Measurements from ENCODE around the gene GNPDA1.

GNPDA1 gene

DNA sequence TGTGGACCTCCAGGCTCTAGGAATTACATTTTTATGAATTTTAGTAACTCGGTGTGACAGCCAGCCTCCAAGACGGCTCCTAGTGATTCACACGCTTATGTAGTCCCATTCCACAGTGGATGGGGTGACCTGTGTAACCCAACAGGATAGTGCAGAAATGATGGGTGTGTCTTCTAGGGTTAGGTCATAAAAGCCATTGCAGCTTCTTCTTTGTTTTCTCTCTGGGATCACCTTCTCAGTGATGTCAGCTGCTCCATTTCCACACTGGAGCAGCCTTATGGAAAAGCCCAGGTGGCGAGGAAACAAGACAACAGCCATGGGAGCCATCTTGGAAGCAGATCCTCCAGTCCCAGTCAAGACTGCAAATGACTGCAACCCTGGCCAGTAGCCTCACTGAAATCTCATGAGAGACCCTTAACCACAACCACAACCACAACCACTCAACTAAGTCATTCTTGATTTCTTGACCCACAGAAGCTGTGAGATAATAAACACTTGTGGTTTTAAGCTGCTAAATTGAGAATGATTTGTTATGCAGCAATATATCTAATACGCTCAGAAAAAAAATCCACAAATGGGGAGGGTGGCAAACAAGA, 5.1 kb upstream of the GNPDA1 start:
- H3F3A ChIP-seq (ENCODE audit: insufficient read depth, low read length) = no peaks in the 10 kb centered on the region
- no peak overlapping the region for H2AFZ ChIP-seq (ENCODE audit: low read length)
- H3K79me2 ChIP-seq (ENCODE audit: insufficient read depth, low read length) = no peaks in the 10 kb centered on the region
- peaks cover 6% of the 10 kb centered on the region for H3K4me1 ChIP-seq (ENCODE audit: insufficient read depth, low read length, severe bottlenecking)
- H3K9ac ChIP-seq (ENCODE audit: low read length) = no peak overlapping the region
- 0 out of 2 replicates have a peak, but pooled peaks cover 8% of the 10 kb centered on the region for H3K9me3 ChIP-seq (ENCODE audit: low read length)
- H3K27me3 ChIP-seq (ENCODE audit: insufficient read depth, low read length) = no peaks in the 10 kb centered on the region; the same call in 1 of the 2 replicates
- H3K9me2 ChIP-seq (ENCODE audit: low read depth, low read length) = no peaks in the 10 kb centered on the region
- no peak overlapping the region for H3K4me2 ChIP-seq (ENCODE audit: low read length)
- no peaks in the 10 kb centered on the region for H4K20me1 ChIP-seq (ENCODE audit: insufficient read depth, low read length)
- H3K4me3 ChIP-seq (ENCODE audit: low read depth, low read length, poor library complexity, severe bottlenecking) = no peak overlapping the region
- no peaks in the 10 kb centered on the region for H3K36me3 ChIP-seq (ENCODE audit: insufficient read depth, low read length)
- no peak overlapping the region for H3K27ac ChIP-seq (ENCODE audit: low read depth, low read length, poor library complexity, severe bottlenecking)
- TF ChIP-seq CTCF (IDR thresholded peaks at IDR 0.05; ENCODE audit: low read length) = no peak
- no peak for TF ChIP-seq EZH2 (IDR thresholded peaks at IDR 0.05; ENCODE audit: borderline replicate concordance, low read length)

GRCh38 chr5:142016556-142016955, 3.7 kb upstream of the GNPDA1 start:
- H3K4me1 ChIP-seq (ENCODE audit: insufficient read depth, low read length, severe bottlenecking) = peaks cover 12% of the 10 kb centered on the region
- no peaks in the 10 kb centered on the region for H3K9me2 ChIP-seq (ENCODE audit: low read depth, low read length)
- H3K4me3 ChIP-seq (ENCODE audit: low read depth, low read length, poor library complexity, severe bottlenecking) = no peak overlapping the region
- no peak overlapping the region for H3K27ac ChIP-seq (ENCODE audit: low read depth, low read length, poor library complexity, severe bottlenecking)
- no peak overlapping the region for H3K4me2 ChIP-seq (ENCODE audit: low read length)
- H3K79me2 ChIP-seq (ENCODE audit: insufficient read depth, low read length) = no peaks in the 10 kb centered on the region
- H3F3A ChIP-seq (ENCODE audit: insufficient read depth, low read length) = no peaks in the 10 kb centered on the region
- H3K9me3 ChIP-seq (ENCODE audit: low read length) = 0 out of 2 replicates have a peak, but pooled peaks cover 8% of the 10 kb centered on the region
- H3K36me3 ChIP-seq (ENCODE audit: insufficient read depth, low read length) = no peaks in the 10 kb centered on the region
- no peaks in the 10 kb centered on the region; the same call in 1 of the 2 replicates for H3K27me3 ChIP-seq (ENCODE audit: insufficient read depth, low read length)
- TF ChIP-seq EZH2 (IDR thresholded peaks at IDR 0.05; ENCODE audit: borderline replicate concordance, low read length) (no peak), CTCF (IDR thresholded peaks at IDR 0.05; ENCODE audit: low read length) (no peak)
- no peaks in the 10 kb centered on the region for H4K20me1 ChIP-seq (ENCODE audit: insufficient read depth, low read length)
- no peak overlapping the region for H3K9ac ChIP-seq (ENCODE audit: low read length)
- H2AFZ ChIP-seq (ENCODE audit: low read length) = no peak overlapping the region

- Histone ChIP-seq H3K9ac (ENCODE audit: low read length) (no peak overlapping the region), H4K20me1 (ENCODE audit: insufficient read depth, low read length) (no peaks in the 10 kb centered on the region), H3K36me3 (ENCODE audit: insufficient read depth, low read length) (no peaks in the 10 kb centered on the region), H3K4me1 (ENCODE audit: insufficient read depth, low read length, severe bottlenecking) (peaks cover 12% of the 10 kb centered on the region), H3F3A (ENCODE audit: insufficient read depth, low read length) (no peaks in the 10 kb centered on the region), H3K9me2 (ENCODE audit: low read depth, low read length) (no peaks in the 10 kb centered on the region), H3K4me3 (ENCODE audit: low read depth, low read length, poor library complexity, severe bottlenecking) (no peak overlapping the region), H3K27ac (ENCODE audit: low read depth, low read length, poor library complexity, severe bottlenecking) (no peak overlapping the region), H3K9me3 (ENCODE audit: low read length) (0 out of 2 replicates have a peak, but pooled peaks cover 8% of the 10 kb centered on the region), H2AFZ (ENCODE audit: low read length) (no peak overlapping the region), H3K79me2 (ENCODE audit: insufficient read depth, low read length) (no peaks in the 10 kb centered on the region), H3K4me2 (ENCODE audit: low read length) (no peak overlapping the region), H3K27me3 (ENCODE audit: insufficient read depth, low read length) (no peaks in the 10 kb centered on the region; the same call in 1 of the 2 replicates)
- TF ChIP-seq CTCF (IDR thresholded peaks at IDR 0.05; ENCODE audit: low read length) = no peak
- TF ChIP-seq EZH2 (IDR thresholded peaks at IDR 0.05; ENCODE audit: borderline replicate concordance, low read length) = no peak
Observed at GRCh38 chr5:142015781-142016533, 3.1 kb upstream of the GNPDA1 start.

Data from OCI-LY1 (cell line).